IMR-90 (cell line): Measurements from ENCODE around the gene CTSC. TPM values are rescaled to one million over a fixed set of nuclear protein-coding genes. Genes with fewer than 3 reads are reported as not detected.

Experiments used
- ATAC-seq: fragments of 200-7000 bp; cut with Tn5 transposase; 2 replicates; pipeline ENCODE4 v1.9.1; 2020; ENCODE audit warnings: low read depth, mild to moderate bottlenecking, moderate library complexity
- BruUV-seq: library from RNA; stranded (reverse); fragments of 400-500 nt; replicated peaks from 2 replicates; lab custom pipeline; 2021; lab: Mats Ljungman, UMichigan
- CTCF ChIA-PET: fragments of 300-600 bp; formaldehyde crosslinking; extraction: SDS; loops from one replicate; lab custom pipeline; 2021; ENCODE audit warnings: antibody characterized with exemption; lab: Yijun Ruan, JAX
- POLR2A ChIA-PET: fragments of 300-600 bp; sonication (Branson Sonifier 250); formaldehyde crosslinking; loops from one replicate; lab custom pipeline; 2022; ENCODE audit warnings: antibody characterized with exemption; ENCODE audit not compliant: unreplicated experiment; lab: Charles Lee
- DNase-seq: peaks from one replicate; pipeline ENCODE4 v3.0.0; 2013
- H2AFZ ChIP-seq: replicated peaks from 2 replicates; pipeline ENCODE3; 2013; ENCODE audit warnings: low read length, mild to moderate bottlenecking; ENCODE audit not compliant: poor library complexity
- H2AK5ac ChIP-seq: 2 replicates; pipeline ENCODE4 v1.6.1; 2013; ENCODE audit warnings: low read depth, low read length, inconsistent platforms
- H2AK9ac ChIP-seq: replicated peaks from 2 replicates; pipeline ENCODE3; 2013; ENCODE audit warnings: mild to moderate bottlenecking, low read depth, low read length, moderate library complexity; ENCODE audit not compliant: poor library complexity
- H2BK120ac ChIP-seq: 2 replicates; pipeline ENCODE4 v1.6.1; 2013; ENCODE audit warnings: low read depth, low read length, inconsistent platforms
- H2BK15ac ChIP-seq: 3 replicates; pipeline ENCODE4 v1.6.1; 2013; ENCODE audit warnings: low read depth, low read length, inconsistent platforms
- H2BK20ac ChIP-seq: 2 replicates; pipeline ENCODE4 v1.6.1; 2013; ENCODE audit warnings: low read depth, mild to moderate bottlenecking, inconsistent platforms, low read length, moderate library complexity
- H2BK5ac ChIP-seq: 2 replicates; pipeline ENCODE4 v1.6.1; 2013; ENCODE audit warnings: mild to moderate bottlenecking, low read depth, low read length, inconsistent platforms; ENCODE audit not compliant: poor library complexity, severe bottlenecking
- H3K14ac ChIP-seq: replicated peaks from 2 replicates; pipeline ENCODE4 v1.6.1; 2013; ENCODE audit warnings: low read depth, low read length, inconsistent platforms
- H3K18ac ChIP-seq: 2 replicates; pipeline ENCODE4 v1.6.1; 2013; ENCODE audit warnings: low read depth, low read length, control low read depth
- H3K23ac ChIP-seq: 2 replicates; pipeline ENCODE4 v1.6.1; 2013; ENCODE audit warnings: low read depth, low read length, inconsistent platforms
- H3K27ac ChIP-seq: 2 replicates; pipeline ENCODE4 v1.5.1; 2013; ENCODE audit warnings: mild to moderate bottlenecking, control low read depth, low read length; ENCODE audit not compliant: insufficient read depth
- H3K27me3 ChIP-seq: 2 replicates; pipeline ENCODE4 v1.6.1; 2013; ENCODE audit warnings: low read length; ENCODE audit not compliant: control insufficient read depth, insufficient read depth
- H3K36me3 ChIP-seq: 2 replicates; pipeline ENCODE4 v1.6.1; 2013; ENCODE audit warnings: low read length, mixed read lengths; ENCODE audit not compliant: control insufficient read depth, insufficient read depth
- H3K4ac ChIP-seq: 2 replicates; pipeline ENCODE4 v1.6.1; 2013; ENCODE audit warnings: low read depth, low read length, inconsistent platforms
- H3K4me1 ChIP-seq: 2 replicates; pipeline ENCODE4 v1.6.1; 2013; ENCODE audit warnings: low read length, mixed read lengths; ENCODE audit not compliant: control insufficient read depth, insufficient read depth
- H3K4me2 ChIP-seq: 2 replicates; pipeline ENCODE4 v1.6.1; 2013; ENCODE audit warnings: low read depth, mild to moderate bottlenecking, control low read depth, low read length, moderate library complexity
- H3K4me3 ChIP-seq: 2 replicates; pipeline ENCODE4 v1.5.1; 2013; ENCODE audit warnings: low read depth, mild to moderate bottlenecking, control low read depth, low read length, moderate library complexity; ENCODE audit not compliant: insufficient read depth
- H3K56ac ChIP-seq: 2 replicates; pipeline ENCODE4 v1.6.1; 2013; ENCODE audit warnings: low read length, inconsistent platforms; ENCODE audit not compliant: insufficient read depth; ENCODE audit errors: extremely low read depth
- H3K79me1 ChIP-seq, 2 experiments: 2 replicates each; pipeline ENCODE4 v1.6.1; 2013; ENCODE audit warnings: low read length in 2 of 2, inconsistent platforms in 1 of 2, low read depth in 1 of 2
- H3K9ac ChIP-seq: 2 replicates; pipeline ENCODE4 v1.6.1; 2013; ENCODE audit warnings: low read depth, low read length, control low read depth
- H3K9me1 ChIP-seq: 2 replicates; pipeline ENCODE4 v1.6.1; 2013; ENCODE audit warnings: low read length, inconsistent platforms; ENCODE audit not compliant: insufficient read depth
- H3K9me3 ChIP-seq: 2 replicates; pipeline ENCODE4 v1.6.1; 2013; ENCODE audit warnings: low read length; ENCODE audit not compliant: control insufficient read depth, insufficient read depth
- H4K20me1 ChIP-seq: 2 replicates; pipeline ENCODE4 v1.6.1; 2013; ENCODE audit warnings: low read length, inconsistent platforms; ENCODE audit not compliant: insufficient read depth
- H4K5ac ChIP-seq: 2 replicates; pipeline ENCODE4 v1.6.1; 2013; ENCODE audit warnings: mild to moderate bottlenecking, low read depth, low read length, control low read depth
- H4K8ac ChIP-seq, 2 experiments: 2 replicates each; pipeline ENCODE4 v1.6.1; 2013; ENCODE audit warnings: low read depth in 2 of 2, low read length in 2 of 2, control low read depth in 1 of 2, inconsistent platforms in 1 of 2
- H4K91ac ChIP-seq: 2 replicates; pipeline ENCODE4 v1.6.1; 2013; ENCODE audit warnings: low read depth, low read length, inconsistent platforms; ENCODE audit not compliant: insufficient read depth
- CEBPB ChIP-seq: IDR thresholded peaks from 2 replicates; pipeline ENCODE4 v1.6.1; 2012; ENCODE audit warnings: low read depth, low read length, improper control_type of control experiment
- CHD1 ChIP-seq: IDR thresholded peaks from 2 replicates; pipeline ENCODE4 v1.6.1; 2012; ENCODE audit warnings: low read depth, low read length, improper control_type of control experiment
- CTCF ChIP-seq: conservative IDR thresholded peaks from 2 replicates; pipeline ENCODE4 v1.5.1; 2012; ENCODE audit warnings: mild to moderate bottlenecking, low read depth, low read length, improper control_type of control experiment
- FOS ChIP-seq: fragments of 150-350 bp; IDR thresholded peaks from 2 replicates; pipeline ENCODE4 v1.6.1; 2016; ENCODE audit warnings: low read depth, low read length
- MAFK ChIP-seq: IDR thresholded peaks from 2 replicates; pipeline ENCODE4 v1.6.1; 2012; ENCODE audit warnings: low read depth, low read length, improper control_type of control experiment
- MXI1 ChIP-seq: IDR thresholded peaks from 2 replicates; pipeline ENCODE4 v1.6.1; 2012; ENCODE audit warnings: low read depth, mild to moderate bottlenecking, low read length, moderate library complexity, borderline replicate concordance
- NFE2L2 ChIP-seq: fragments of 150-350 bp; IDR thresholded peaks from 2 replicates; pipeline ENCODE4 v1.6.1; 2016; ENCODE audit warnings: low read depth, mild to moderate bottlenecking, low read length
- RFX5 ChIP-seq: IDR thresholded peaks from 2 replicates; pipeline ENCODE4 v1.8.0; 2012; ENCODE audit warnings: low read depth, mild to moderate bottlenecking, low read length, moderate library complexity
- SMC3 ChIP-seq: fragments of 150-350 bp; IDR thresholded peaks from 2 replicates; pipeline ENCODE4 v1.6.1; 2016; ENCODE audit warnings: low read depth, mild to moderate bottlenecking, antibody characterized with exemption, low read length, moderate library complexity
- WGBS, 2 experiments: methylation state at CpG; one replicate each; pipeline versions ENCODE4 v1.1.5 to v1.1.7; 2013; ENCODE audit warnings: missing lambda C conversion rate in 2 of 2; ENCODE audit not compliant: insufficient read length in 1 of 2; ENCODE audit errors: extremely low coverage in 2 of 2; 5-methylcytosine and 5-hydroxymethylcytosine counted together
- dilution Hi-C: fragments of 300-500 bp; cut with HindIII; formaldehyde crosslinking; loops from one replicate; pipeline ENCODE4 v1.14.3; 2018; ENCODE audit warnings: low sequenced_read_pairs; ENCODE audit not compliant: unreplicated experiment
- in situ Hi-C: fragments of 300-500 bp; cut with MboI; formaldehyde crosslinking; loops from 3 replicates; pipeline ENCODE4 v1.14.3; 2019; ENCODE audit warnings: low sequenced_read_pairs, inconsistent platforms, mixed read lengths
- intact Hi-C: fragments of 100-400 bp; cut with micrococcal nuclease; formaldehyde crosslinking; loops from 2 replicates; pipeline ENCODE4 v1.10.0; 2022
- polyA plus RNA-seq, 3 experiments: library from polyadenylated mRNA; depleted of rRNA; stranded (reverse); fragments of >200 nt; gene quantifications; 2 replicates each; pipeline ENCODE4 v1.2.3, GENCODE V29; 2012; ENCODE audit warnings: low replicate concordance in 1 of 3
- total RNA-seq: library from RNA; depleted of rRNA; stranded (reverse); fragments of >200 nt; gene quantifications from 2 replicates; pipeline ENCODE4 v1.2.3, GENCODE V29; 2012
- TF ChIP-seq, protein P1 (sequence below): fragments of 150-350 bp; IDR thresholded peaks from 2 replicates; pipeline ENCODE4 v1.6.1; 2017; ENCODE audit warnings: mild to moderate bottlenecking, antibody characterized with exemption, low read length, low read depth

CTSC gene
- total and polyA plus RNA-seq, 2 of the 4 experiments (the other 2 are of a cell fraction) = 208 to 299 TPM

DNA sequence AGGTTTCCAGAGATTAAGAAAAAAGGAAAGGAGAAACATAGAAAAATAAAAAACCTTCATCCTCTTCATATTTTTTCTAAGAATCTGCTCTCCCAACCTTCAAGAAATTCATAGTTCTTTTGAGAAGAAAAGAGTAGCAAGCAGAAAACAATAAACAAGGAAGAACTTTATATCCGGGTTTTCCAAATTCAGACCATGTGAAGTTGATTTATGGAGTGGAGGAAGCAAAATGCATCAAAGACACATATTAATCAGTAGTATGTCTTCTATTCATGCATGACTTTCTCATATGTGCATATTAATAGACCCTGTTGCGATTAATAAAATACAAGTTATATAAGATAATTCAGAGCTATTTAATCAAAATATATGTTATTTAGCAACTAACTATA, 20.5 kb upstream of the CTSC start:
- no peak overlapping the region for H3K56ac ChIP-seq
- H3K9me3 ChIP-seq = no peaks in the 10 kb centered on the region
- H3K18ac ChIP-seq = no peak overlapping the region
- ATAC-seq = no peak
- no peaks in the 10 kb centered on the region for H3K36me3 ChIP-seq
- no peak for DNase-seq
- H3K4ac ChIP-seq = no peak overlapping the region
- H3K9ac ChIP-seq = no peak overlapping the region
- intact Hi-C loops = no loop called here
- no peak overlapping the region for H2AK9ac ChIP-seq
- no peak overlapping the region for H2BK20ac ChIP-seq
- no CpG with 5 or more reads among the region's 2 CpGs for WGBS, 2 experiments
- H3K4me2 ChIP-seq = no peak overlapping the region
- TF ChIP-seq MXI1 = no peak
- no peak for TF ChIP-seq MAFK
- TF ChIP-seq, protein P1, sequence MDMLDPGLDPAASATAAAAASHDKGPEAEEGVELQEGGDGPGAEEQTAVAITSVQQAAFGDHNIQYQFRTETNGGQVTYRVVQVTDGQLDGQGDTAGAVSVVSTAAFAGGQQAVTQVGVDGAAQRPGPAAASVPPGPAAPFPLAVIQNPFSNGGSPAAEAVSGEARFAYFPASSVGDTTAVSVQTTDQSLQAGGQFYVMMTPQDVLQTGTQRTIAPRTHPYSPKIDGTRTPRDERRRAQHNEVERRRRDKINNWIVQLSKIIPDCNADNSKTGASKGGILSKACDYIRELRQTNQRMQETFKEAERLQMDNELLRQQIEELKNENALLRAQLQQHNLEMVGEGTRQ = no peak
- TF ChIP-seq NFE2L2 = no peak
- TF ChIP-seq CHD1 = no peak
- TF ChIP-seq SMC3 = no peak
- no peak for TF ChIP-seq RFX5
- no peak for TF ChIP-seq FOS
- TF ChIP-seq CEBPB = no peak
- no peak for TF ChIP-seq CTCF
- CTCF ChIA-PET = interaction anchor here (0.8 kb wide), 1 partner anchor 10 kb away, joined by 3 read pairs; no protein-coding TSS in a partner anchor
- H4K8ac ChIP-seq = no peak overlapping the region; a peak in 1 of 4 replicates
- peaks cover 4% of the 10 kb centered on the region for H3K4me1 ChIP-seq
- H3K14ac ChIP-seq = no peak overlapping the region
- H3K23ac ChIP-seq = no peak overlapping the region
- H2BK120ac ChIP-seq = no peak overlapping the region
- H2BK15ac ChIP-seq = no peak overlapping the region
- H3K79me1 ChIP-seq = no peaks in the 10 kb centered on the region
- H4K91ac ChIP-seq = no peak overlapping the region
- no peak overlapping the region for H2AFZ ChIP-seq
- dilution Hi-C loops = no loop called here
- H3K27ac ChIP-seq = peak overlapping the region; percentile 19; the same call in 1 of the 2 replicates
- H2AK5ac ChIP-seq = no peak overlapping the region
- peaks cover 2% of the 10 kb centered on the region; the same call in 1 of the 2 replicates for H3K9me1 ChIP-seq
- H3K27me3 ChIP-seq = no peaks in the 10 kb centered on the region
- H4K20me1 ChIP-seq = no peaks in the 10 kb centered on the region
- H2BK5ac ChIP-seq = peak overlapping the region; percentile 3
- POLR2A ChIA-PET = no interaction called here
- no peak overlapping the region for H3K4me3 ChIP-seq
- no TSS peak for BruUV-seq
- H4K5ac ChIP-seq = no peak overlapping the region
- in situ Hi-C loops = no loop called here
